ENCODE results near the gene SCAPER.
"Not testable (repeated sequence)": the region's sequence is repeated elsewhere in the genome, so short reads cannot be mapped to it uniquely, and the experiment has no call there.

GRCh38 chr15:76297951-76298350 is 607.2 kb downstream of the SCAPER start:
- TF ChIP-seq EZH2phosphoT487 (IDR thresholded peaks at IDR 0.05; ENCODE audit: borderline replicate concordance, low read depth, low read length), result not testable (repeated sequence)
- TF ChIP-seq, protein P1, sequence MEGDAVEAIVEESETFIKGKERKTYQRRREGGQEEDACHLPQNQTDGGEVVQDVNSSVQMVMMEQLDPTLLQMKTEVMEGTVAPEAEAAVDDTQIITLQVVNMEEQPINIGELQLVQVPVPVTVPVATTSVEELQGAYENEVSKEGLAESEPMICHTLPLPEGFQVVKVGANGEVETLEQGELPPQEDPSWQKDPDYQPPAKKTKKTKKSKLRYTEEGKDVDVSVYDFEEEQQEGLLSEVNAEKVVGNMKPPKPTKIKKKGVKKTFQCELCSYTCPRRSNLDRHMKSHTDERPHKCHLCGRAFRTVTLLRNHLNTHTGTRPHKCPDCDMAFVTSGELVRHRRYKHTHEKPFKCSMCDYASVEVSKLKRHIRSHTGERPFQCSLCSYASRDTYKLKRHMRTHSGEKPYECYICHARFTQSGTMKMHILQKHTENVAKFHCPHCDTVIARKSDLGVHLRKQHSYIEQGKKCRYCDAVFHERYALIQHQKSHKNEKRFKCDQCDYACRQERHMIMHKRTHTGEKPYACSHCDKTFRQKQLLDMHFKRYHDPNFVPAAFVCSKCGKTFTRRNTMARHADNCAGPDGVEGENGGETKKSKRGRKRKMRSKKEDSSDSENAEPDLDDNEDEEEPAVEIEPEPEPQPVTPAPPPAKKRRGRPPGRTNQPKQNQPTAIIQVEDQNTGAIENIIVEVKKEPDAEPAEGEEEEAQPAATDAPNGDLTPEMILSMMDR (conservative IDR thresholded peaks at IDR 0.05; ENCODE audit: low read length), result not testable (repeated sequence)

Data from OCI-LY7 (cell line).